GM21717 (cell line): ENCODE measurements around the gene GRIK5.

Source experiments
- ATAC-seq: cut with Tn5 transposase; IDR thresholded peaks from one replicate; pipeline ENCODE4 v1.9.1; 2021; ENCODE audit warnings: mild to moderate bottlenecking, moderate library complexity; ENCODE audit not compliant: unreplicated experiment

Gene GRIK5

GRCh38 chr19:42078538-42079275 lies 8.7 kb upstream of the GRIK5 start:
- no peak for ATAC-seq

GRCh38 chr19:42078058-42078457 lies 8.1 kb upstream of the GRIK5 start:
- no peak for ATAC-seq

- no peak for ATAC-seq
These were observed 6.5 kb upstream of the GRIK5 start for GRCh38 chr19:42076380-42076944.

GRCh38 chr19:42075616-42076379 lies 5.8 kb upstream of the GRIK5 start, which contains the start of gene ZNF574:
Gene ZNF574 (plus strand): TSS chr19:42076166. CDS start chr19:42078607, 2,441 bp downstream.
- ATAC-seq = peak; percentile 87

- ATAC-seq = no peak
These were observed 5.3 kb upstream of the GRIK5 start for GRCh38 chr19:42075364-42075615.

DNA sequence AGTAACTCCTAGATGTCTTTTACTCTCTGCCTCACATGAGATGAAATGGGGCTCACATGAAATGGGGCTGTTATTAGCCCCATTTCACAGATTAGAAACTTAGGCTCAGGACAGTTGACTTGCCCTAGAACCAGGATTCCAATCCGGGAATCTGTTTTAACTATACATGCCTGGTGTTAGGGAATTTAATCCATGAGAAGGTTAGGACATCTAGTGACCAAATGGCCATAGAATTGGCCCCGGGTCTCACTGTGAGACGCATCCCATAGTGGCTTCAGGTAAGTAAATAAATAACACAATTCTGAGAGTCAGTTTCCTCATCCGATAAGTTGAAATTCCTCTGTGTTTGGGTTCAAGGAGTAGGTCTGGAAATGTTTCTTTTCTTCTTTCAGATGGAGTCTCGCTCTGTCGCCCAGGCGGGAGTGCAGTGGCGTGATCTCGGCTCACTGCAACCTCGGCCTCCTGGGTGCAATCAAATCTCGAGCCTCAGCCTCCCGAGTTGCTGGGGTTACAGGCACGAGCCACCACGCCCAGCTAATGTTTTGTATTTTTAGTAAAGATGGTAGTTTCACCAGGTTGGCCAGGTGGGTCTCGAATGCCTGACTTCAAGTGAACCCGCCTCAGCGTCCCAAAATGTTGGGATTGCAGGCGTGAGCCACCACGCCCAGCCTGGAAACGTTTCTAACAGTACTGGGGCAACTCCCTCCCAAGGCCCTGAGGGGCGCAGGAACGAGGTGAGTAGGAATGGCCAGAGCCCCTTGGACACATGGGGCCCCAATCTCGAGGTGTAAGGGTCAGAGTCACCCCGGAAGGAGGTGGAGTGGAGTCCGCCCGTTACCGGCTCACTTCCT lies 4.7 kb upstream of the GRIK5 start:
- no peak for ATAC-seq

DNA sequence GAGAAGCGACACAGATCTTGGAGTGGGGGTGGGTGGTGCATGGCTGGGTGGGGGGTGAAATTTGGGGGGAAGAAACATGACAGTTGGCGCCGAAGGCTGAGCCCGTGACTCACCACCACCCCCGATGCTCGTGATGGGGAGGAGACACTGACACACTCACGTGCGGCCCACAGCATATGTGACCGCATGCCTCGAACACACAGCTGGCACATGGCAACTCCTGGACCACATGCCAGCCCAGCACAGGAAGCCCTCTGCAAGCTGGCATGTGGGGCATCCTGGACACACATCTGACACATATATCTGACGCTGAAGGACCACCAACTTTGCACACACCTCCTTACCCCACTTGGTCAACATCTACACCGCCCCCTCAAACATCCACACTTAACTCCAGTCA lies 1.2 kb upstream of the GRIK5 start:
- ATAC-seq = no peak

DNA sequence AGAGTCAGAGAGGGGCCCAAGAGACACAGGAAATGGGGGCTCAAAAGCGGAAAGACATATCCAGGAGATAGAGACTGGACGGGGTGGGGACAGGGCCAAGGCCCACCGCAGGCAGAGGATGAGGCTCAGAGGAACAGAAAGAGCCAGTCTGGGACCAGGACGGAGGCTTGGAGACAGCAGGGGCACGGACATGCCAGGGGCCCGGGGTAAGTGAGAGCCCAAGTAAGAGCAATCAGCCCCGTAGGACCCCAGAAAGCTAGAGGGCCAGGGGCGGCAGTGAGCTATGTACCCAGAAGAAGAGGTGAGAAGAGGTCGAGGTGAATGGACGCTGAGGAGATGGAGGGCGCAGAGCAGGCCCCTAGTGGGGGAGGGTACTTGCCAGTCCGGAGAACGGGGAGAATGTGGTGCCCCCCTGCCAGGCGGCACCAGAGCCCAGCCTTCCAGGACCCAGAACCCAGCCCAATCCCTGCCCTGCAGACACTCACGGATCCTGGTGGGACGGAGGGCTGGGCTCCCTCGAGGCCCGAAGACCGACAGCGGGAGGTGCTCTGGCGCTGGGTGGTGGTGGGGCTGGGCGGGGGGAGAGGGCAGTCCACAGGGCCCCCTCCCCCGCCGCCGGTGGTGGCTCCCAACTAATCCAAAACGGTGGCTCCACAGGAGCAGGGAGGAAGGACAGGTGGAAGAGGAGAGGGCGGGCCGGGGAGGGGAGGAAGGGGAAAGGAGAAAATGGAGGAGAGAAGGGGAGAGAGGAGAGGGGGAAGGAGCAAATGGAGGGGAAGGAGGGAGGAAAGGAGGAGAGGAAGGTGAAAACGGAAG lies 1.0 kb downstream of the GRIK5 start:
- ATAC-seq = no peak

DNA sequence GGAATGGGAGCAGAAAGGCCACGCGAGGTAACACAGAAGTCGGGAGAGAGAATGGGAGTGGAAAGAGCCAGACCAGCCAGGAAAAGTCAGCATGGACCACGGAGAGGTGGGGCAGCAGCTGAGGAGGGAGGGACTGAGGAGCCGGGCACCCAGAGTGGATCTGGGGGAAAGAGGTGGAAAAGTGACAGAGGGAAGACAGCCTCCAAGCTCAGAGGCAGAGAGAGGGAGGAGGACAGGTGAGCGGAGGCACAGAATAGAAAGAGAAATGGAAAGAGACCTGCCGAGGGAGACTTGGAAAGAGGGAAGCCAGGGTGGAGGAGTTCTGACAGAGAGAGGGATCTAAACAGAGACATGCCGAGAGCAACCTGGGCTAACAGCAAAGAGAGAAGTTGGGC lies 1.6 kb downstream of the GRIK5 start:
- no peak for ATAC-seq

- no peak for ATAC-seq
These were observed 2.6 kb downstream of the GRIK5 start for GRCh38 chr19:42067315-42067888.

GRCh38 chr19:42066075-42066754 lies 3.8 kb downstream of the GRIK5 start:
- ATAC-seq = no peak

DNA sequence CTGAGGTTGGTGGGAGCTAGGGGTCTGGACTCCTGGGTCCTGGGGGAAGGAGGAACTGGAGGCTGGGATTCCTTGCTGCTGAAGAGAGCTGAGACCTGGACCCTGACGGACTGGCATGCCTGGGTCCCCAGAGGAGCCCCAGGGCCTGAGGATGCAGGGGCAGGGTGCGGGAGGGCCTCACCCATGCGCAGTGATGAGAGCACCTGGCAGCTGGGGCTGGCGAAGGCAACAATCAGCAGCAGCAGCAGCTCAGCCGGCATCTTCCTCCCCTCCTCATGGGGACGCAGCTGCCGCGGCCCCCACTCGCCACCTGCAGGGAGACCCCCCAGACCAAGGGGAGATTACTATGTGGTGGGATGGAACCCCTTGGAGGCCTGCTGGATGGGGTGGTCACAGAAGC lies 4.5 kb downstream of the GRIK5 start:
- no peak for ATAC-seq

DNA sequence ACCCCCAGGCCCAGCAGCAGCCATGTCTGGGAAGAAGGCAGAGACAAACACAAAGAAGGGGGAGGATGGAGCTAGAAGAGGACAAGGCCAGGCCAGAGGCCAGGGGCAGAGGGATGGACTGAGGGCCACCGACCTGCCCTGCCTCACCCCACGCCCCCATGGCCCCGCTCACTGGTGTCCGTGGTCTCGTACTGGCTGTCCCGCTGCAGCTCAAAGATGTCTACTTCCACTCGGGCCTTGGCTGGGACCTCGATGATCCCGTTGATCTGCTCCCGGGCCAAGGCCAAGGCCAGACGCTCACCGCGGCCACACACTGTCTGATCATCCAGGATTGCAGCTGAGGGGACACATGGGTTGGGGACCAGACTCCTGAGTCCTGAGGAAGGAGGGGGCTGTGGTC lies 5.0 kb downstream of the GRIK5 start:
- no peak for ATAC-seq

DNA sequence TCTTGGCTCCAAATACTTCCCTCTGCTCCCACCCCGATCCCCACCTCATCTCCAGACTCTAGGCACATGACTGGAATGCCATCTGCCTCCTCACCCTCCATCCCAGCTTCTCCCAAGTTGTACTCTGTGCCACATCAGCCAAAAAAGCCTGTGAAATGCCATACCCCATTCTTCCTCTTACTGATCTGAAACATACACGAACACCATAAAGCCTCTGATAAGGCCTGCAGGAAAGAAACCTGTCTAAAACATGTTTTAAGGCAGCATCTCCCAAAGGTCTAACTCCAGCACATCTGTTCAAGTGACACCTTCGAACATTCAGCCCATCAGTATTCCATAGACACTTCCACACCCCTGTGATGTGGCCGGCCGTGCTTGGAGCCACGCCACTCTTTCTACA lies 5.6 kb downstream of the GRIK5 start:
- no peak for ATAC-seq

- ATAC-seq = no peak
These were observed 7.6 kb downstream of the GRIK5 start for GRCh38 chr19:42062381-42062780.

- no peak for ATAC-seq
These were observed 9.9 kb downstream of the GRIK5 start for GRCh38 chr19:42060117-42060516.

GRCh38 chr19:42059196-42059595 lies 10.8 kb downstream of the GRIK5 start:
- ATAC-seq = no peak

DNA sequence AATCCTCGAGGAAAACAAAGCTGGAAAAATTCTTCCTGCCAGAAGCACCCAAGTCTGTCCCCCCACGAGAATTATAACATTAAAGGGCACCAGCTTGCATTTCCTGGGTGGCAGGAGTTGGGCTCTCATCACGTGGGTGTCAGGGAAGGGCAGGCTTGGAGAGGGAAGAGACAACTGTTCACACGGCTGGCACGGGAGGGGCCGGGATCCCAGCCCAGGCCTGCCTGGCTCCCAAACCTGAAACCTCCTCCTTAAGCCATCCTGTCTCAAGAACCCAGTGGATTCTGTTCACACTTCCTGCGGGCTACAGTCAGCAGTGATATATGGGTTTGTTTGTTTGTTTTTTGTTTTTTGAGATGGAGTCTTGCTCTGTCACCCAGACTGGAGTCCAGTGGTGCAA lies 12.2 kb downstream of the GRIK5 start:
- ATAC-seq = no peak

- no peak for ATAC-seq
These were observed 15.8 kb downstream of the GRIK5 start for GRCh38 chr19:42054205-42054604.
